Measurements from ENCODE around the gene ATP1A2.

Gene ATP1A2

DNA sequence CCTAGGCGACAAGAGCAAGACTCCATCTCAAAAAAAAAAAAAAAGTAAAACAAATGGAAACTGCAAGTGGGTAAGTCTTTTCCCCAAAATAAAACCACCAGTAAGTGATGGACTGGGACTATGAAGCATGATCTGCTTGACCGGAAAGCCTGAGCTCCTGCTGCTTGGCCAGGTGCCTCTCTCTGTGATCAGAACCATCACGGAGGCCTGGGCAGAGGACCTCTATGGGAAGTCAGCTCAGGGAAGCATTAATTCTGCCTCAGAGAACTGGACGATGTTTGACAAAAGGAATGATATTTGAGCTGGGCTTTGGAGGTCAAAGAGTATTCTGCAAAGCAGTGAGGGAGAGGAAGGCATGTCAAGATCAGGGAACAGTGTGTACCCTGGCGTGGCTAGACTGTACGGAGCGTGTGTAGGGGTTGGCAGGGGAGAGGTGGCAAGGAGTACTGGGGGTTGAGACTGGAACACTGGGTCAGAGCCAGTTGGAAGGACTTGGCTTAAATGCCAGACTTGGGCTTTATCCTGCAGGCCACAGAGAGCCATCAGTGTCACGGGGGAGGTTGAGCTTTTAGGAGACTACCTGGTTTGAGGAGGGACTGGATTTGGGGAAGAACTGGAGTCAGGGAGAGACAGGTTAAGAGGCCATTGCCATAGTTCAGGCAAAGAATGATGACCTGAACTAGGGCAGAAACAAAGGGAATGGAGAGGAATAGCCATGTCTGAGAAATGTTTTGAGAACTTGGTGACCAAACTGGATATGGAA, 16.4 kb downstream of the ATP1A2 start:
- Histone ChIP-seq H3K27me3 (ENCODE audit: low read depth, low read length) (peaks cover 18% of the 10 kb centered on the region; the same call in 1 of the 2 replicates), H3K9me3 (ENCODE audit: insufficient read depth, low read length) (no peaks in the 10 kb centered on the region), H3K36me3 (replicated peaks; ENCODE audit: low read depth, low read length) (no peaks in the 10 kb centered on the region), H2AFZ (ENCODE audit: low read depth, low read length) (no peak overlapping the region), H3K79me2 (ENCODE audit: low read length) (no peaks in the 10 kb centered on the region), H3K4me1 (ENCODE audit: low read length) (peaks cover 18% of the 10 kb centered on the region), H3K9ac (ENCODE audit: low read length) (no peak overlapping the region), H3K4me2 (ENCODE audit: low read length) (no peak overlapping the region), H4K20me1 (ENCODE audit: insufficient read depth, low read length) (no peaks in the 10 kb centered on the region), H3K27ac (ENCODE audit: low read length) (no peak overlapping the region), H3K4me3 (ENCODE audit: low read length) (no peak overlapping the region)
- TF ChIP-seq EZH2phosphoT487 (IDR thresholded peaks at IDR 0.05; ENCODE audit: low read depth), result no peak
- TF ChIP-seq, protein P1, sequence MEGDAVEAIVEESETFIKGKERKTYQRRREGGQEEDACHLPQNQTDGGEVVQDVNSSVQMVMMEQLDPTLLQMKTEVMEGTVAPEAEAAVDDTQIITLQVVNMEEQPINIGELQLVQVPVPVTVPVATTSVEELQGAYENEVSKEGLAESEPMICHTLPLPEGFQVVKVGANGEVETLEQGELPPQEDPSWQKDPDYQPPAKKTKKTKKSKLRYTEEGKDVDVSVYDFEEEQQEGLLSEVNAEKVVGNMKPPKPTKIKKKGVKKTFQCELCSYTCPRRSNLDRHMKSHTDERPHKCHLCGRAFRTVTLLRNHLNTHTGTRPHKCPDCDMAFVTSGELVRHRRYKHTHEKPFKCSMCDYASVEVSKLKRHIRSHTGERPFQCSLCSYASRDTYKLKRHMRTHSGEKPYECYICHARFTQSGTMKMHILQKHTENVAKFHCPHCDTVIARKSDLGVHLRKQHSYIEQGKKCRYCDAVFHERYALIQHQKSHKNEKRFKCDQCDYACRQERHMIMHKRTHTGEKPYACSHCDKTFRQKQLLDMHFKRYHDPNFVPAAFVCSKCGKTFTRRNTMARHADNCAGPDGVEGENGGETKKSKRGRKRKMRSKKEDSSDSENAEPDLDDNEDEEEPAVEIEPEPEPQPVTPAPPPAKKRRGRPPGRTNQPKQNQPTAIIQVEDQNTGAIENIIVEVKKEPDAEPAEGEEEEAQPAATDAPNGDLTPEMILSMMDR (IDR thresholded peaks at IDR 0.05; ENCODE audit: low read depth, low read length), result no peak

DNA sequence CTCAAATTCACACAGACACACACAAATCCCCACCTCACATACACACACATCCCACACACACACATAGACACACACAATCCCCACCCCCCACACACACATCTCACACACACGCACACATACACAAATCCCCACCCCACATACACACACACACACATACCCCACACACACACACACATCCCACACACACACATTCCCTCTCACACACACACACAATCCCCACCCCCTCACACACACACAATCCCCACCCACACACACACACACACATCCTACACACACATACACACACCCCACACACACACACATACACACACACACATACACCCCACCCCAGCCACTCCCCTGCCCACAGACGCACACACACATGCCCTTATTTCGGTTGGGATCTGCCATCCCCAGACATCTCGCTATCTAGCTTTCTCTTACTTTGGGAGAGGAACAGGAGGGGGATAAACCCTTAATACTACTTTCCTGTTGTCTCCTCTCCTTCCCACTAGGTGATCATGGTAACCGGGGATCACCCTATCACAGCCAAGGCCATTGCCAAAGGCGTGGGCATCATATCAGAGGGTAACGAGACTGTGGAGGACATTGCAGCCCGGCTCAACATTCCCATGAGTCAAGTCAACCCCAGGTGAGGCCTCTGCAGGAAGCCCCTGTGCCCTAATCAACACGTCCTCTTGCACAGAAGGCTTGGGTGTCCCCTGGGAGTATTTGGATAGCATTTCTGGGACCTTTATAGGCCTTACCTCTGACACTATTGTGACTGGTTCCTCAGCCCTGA, 18.6 kb downstream of the ATP1A2 start:
- H3K36me3 ChIP-seq (replicated peaks; ENCODE audit: low read depth, low read length), result no peaks in the 10 kb centered on the region
- H3K79me2 ChIP-seq (ENCODE audit: low read length), result no peaks in the 10 kb centered on the region
- H3K4me2 ChIP-seq (ENCODE audit: low read length), result peak overlapping the region; percentile 81
- H3K4me3 ChIP-seq (ENCODE audit: low read length), result peak overlapping the region; percentile 56
- peaks cover 18% of the 10 kb centered on the region for H3K4me1 ChIP-seq (ENCODE audit: low read length)
- no peaks in the 10 kb centered on the region for H3K9me3 ChIP-seq (ENCODE audit: insufficient read depth, low read length)
- peak overlapping the region; percentile 10; the same call in 1 of the 2 replicates for H3K9ac ChIP-seq (ENCODE audit: low read length)
- H3K27ac ChIP-seq (ENCODE audit: low read length), result no peak overlapping the region; the same call in 1 of the 2 replicates
- peaks cover 14% of the 10 kb centered on the region; the same call in 1 of the 2 replicates for H3K27me3 ChIP-seq (ENCODE audit: low read depth, low read length)
- H4K20me1 ChIP-seq (ENCODE audit: insufficient read depth, low read length), result no peaks in the 10 kb centered on the region
- TF ChIP-seq, protein P1 (IDR thresholded peaks at IDR 0.05; ENCODE audit: low read depth, low read length), result no peak
- no peak for TF ChIP-seq EZH2phosphoT487 (IDR thresholded peaks at IDR 0.05; ENCODE audit: low read depth)
- H2AFZ ChIP-seq (ENCODE audit: low read depth, low read length), result 0 out of 2 replicates have a peak overlapping the region, but pooled peaks have one; percentile 3

DNA sequence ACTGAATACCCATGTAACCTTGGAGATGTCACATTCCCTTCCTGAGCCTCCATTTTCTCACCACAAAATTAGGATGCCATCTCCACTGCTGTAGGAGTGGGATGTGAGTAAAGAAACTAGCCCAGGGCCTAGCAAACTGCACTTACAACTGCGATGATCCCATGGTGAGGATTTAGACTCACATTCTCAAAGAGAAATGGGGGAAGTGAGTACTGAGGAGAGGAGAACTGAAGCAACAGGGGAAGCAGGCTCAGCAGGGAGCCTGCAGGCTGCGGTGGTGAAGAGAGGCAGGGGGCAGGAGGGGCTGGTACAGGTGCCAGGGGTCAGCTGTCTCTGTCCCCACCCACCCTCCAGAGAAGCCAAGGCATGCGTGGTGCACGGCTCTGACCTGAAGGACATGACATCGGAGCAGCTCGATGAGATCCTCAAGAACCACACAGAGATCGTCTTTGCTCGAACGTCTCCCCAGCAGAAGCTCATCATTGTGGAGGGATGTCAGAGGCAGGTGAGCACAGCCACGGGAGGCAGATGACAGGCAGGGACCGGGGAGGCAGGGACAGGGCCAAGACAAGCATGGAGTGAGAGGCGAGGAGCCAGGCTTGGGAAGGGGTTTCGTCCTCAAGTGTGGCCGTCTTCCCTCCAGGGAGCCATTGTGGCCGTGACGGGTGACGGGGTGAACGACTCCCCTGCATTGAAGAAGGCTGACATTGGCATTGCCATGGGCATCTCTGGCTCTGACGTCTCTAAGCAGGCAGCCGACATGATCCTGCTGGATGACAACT, 19.4 kb downstream of the ATP1A2 start:
- TF ChIP-seq, protein P1 (IDR thresholded peaks at IDR 0.05; ENCODE audit: low read depth, low read length), result no peak
- TF ChIP-seq EZH2phosphoT487 (IDR thresholded peaks at IDR 0.05; ENCODE audit: low read depth), result no peak
- Histone ChIP-seq H3K9ac (ENCODE audit: low read length) (peak overlapping the region; percentile 10; the same call in 1 of the 2 replicates), H3K9me3 (ENCODE audit: insufficient read depth, low read length) (no peaks in the 10 kb centered on the region), H3K4me1 (ENCODE audit: low read length) (peaks cover 18% of the 10 kb centered on the region), H2AFZ (ENCODE audit: low read depth, low read length) (0 out of 2 replicates have a peak overlapping the region, but pooled peaks have one; percentile 3), H4K20me1 (ENCODE audit: insufficient read depth, low read length) (no peaks in the 10 kb centered on the region), H3K4me3 (ENCODE audit: low read length) (peak overlapping the region; percentile 56), H3K27ac (ENCODE audit: low read length) (no peak overlapping the region; the same call in 1 of the 2 replicates), H3K4me2 (ENCODE audit: low read length) (peak overlapping the region; percentile 81), H3K27me3 (ENCODE audit: low read depth, low read length) (peaks cover 15% of the 10 kb centered on the region; the same call in 1 of the 2 replicates), H3K79me2 (ENCODE audit: low read length) (no peaks in the 10 kb centered on the region), H3K36me3 (replicated peaks; ENCODE audit: low read depth, low read length) (no peaks in the 10 kb centered on the region)

Data from OCI-LY3 (cell line).